HEK293 (cell line): ENCODE measurements around the gene ELL2.

Experiments
- CTCF ChIA-PET: fragments of 350-600 bp; formaldehyde crosslinking; extraction: SDS; loops from one replicate; lab custom pipeline; 2021; ENCODE audit warnings: antibody characterized with exemption; lab: Yijun Ruan, JAX
- POLR2A ChIA-PET: fragments of 300-600 bp; formaldehyde crosslinking; extraction: SDS; loops from one replicate; lab custom pipeline; 2020; ENCODE audit warnings: antibody characterized with exemption, inconsistent platforms; lab: Yijun Ruan, JAX
- H3K27ac ChIP-seq: fragments of 200-500 bp; sonication (Bioruptor generic); 2 replicates; pipeline ENCODE4 v1.5.1; 2014; ENCODE audit warnings: low read depth, low read length, control low read depth, inconsistent platforms; ENCODE audit errors: extremely low read depth
- H3K36me3 ChIP-seq, 2 experiments: fragments of 200-500 bp in 1 of 2; sonication (Bioruptor generic) in 1 of 2; 1 replicate in 1 of 2; 2 replicates in 1 of 2; pipeline ENCODE4 v1.5.1; 2014 to 2017; ENCODE audit warnings: inconsistent platforms in 2 of 2, low read length in 2 of 2; ENCODE audit not compliant: control insufficient read depth in 2 of 2, insufficient read depth in 1 of 2
- H3K4me1 ChIP-seq: fragments of 200-500 bp; sonication (Bioruptor generic); 2 replicates; pipeline ENCODE4 v1.5.1; 2014; ENCODE audit warnings: mild to moderate bottlenecking, low read length, inconsistent platforms; ENCODE audit not compliant: control insufficient read depth, insufficient read depth
- H3K4me3 ChIP-seq: 2 replicates; pipeline ENCODE4 v1.5.1; 2011; ENCODE audit warnings: low read depth, mild to moderate bottlenecking, control low read depth, low read length, moderate library complexity
- H3K9me3 ChIP-seq: fragments of 200-500 bp; sonication (Bioruptor generic); 2 replicates; pipeline ENCODE4 v1.5.1; 2014; ENCODE audit warnings: low read depth, low read length, inconsistent platforms; ENCODE audit not compliant: control insufficient read depth, insufficient read depth
- GLI2 ChIP-seq: fragments of 450-650 bp; formaldehyde crosslinking; IDR thresholded peaks from 2 replicates; pipeline ENCODE4; 2017; ENCODE audit warnings: missing biosample characterization, missing genetic modification characterization, low read depth, borderline replicate concordance
- IKZF3 ChIP-seq: fragments of 450-650 bp; IDR thresholded peaks from 2 replicates; pipeline ENCODE4 v1.5.0; 2018; ENCODE audit warnings: missing biosample characterization, mild to moderate bottlenecking, missing genetic modification characterization, moderate library complexity
- OSR2 ChIP-seq: fragments of 450-650 bp; formaldehyde crosslinking; IDR thresholded peaks from 2 replicates; pipeline ENCODE4 v1.5.1; 2016; ENCODE audit warnings: missing biosample characterization, missing genetic modification characterization
- PRDM1 ChIP-seq: fragments of 450-650 bp; formaldehyde crosslinking; IDR thresholded peaks from 2 replicates; pipeline ENCODE4; 2016; ENCODE audit warnings: missing biosample characterization, missing genetic modification characterization
- SP7 ChIP-seq: fragments of 450-650 bp; formaldehyde crosslinking; IDR thresholded peaks from 2 replicates; pipeline ENCODE4 v1.5.1; 2016; ENCODE audit warnings: missing biosample characterization, missing genetic modification characterization
- ZFP37 ChIP-seq: fragments of 450-650 bp; formaldehyde crosslinking; IDR thresholded peaks from 2 replicates; pipeline ENCODE4 v1.5.1; 2016; ENCODE audit warnings: missing biosample characterization, missing genetic modification characterization
- ZIC2 ChIP-seq: fragments of 450-650 bp; formaldehyde crosslinking; IDR thresholded peaks from 2 replicates; pipeline ENCODE4 v1.5.1; 2016; ENCODE audit warnings: missing biosample characterization, missing genetic modification characterization
- ZNF146 ChIP-seq: fragments of 450-650 bp; formaldehyde crosslinking; IDR thresholded peaks from 2 replicates; pipeline ENCODE4 v1.5.1; 2016; ENCODE audit warnings: missing biosample characterization, missing genetic modification characterization
- ZNF548 ChIP-seq: fragments of 450-650 bp; formaldehyde crosslinking; IDR thresholded peaks from 2 replicates; pipeline ENCODE4 v1.5.1; 2016; ENCODE audit warnings: missing biosample characterization, missing genetic modification characterization
- ZNF596 ChIP-seq: fragments of 450-650 bp; IDR thresholded peaks from 2 replicates; pipeline ENCODE4 v1.5.0; 2018; ENCODE audit warnings: missing biosample characterization, mild to moderate bottlenecking, missing genetic modification characterization, moderate library complexity
- ZNF830 ChIP-seq: fragments of 450-650 bp; IDR thresholded peaks from 2 replicates; pipeline ENCODE4 v1.5.0; 2018; ENCODE audit warnings: missing biosample characterization, missing genetic modification characterization, low read depth, mild to moderate bottlenecking, moderate library complexity
- ZNF843 ChIP-seq: fragments of 450-650 bp; formaldehyde crosslinking; IDR thresholded peaks from 2 replicates; pipeline ENCODE4 v1.5.1; 2016; ENCODE audit warnings: missing biosample characterization, missing genetic modification characterization
- TF ChIP-seq, protein P1 (sequence below): fragments of 450-650 bp; formaldehyde crosslinking; IDR thresholded peaks from 2 replicates; pipeline ENCODE4 v1.5.1; 2016; ENCODE audit warnings: missing biosample characterization, missing genetic modification characterization
- TF ChIP-seq, protein P2 (sequence below): fragments of 450-650 bp; formaldehyde crosslinking; conservative IDR thresholded peaks from 2 replicates; pipeline ENCODE4 v1.5.1; 2016; ENCODE audit warnings: low read depth, missing biosample characterization, missing genetic modification characterization
- TF ChIP-seq, protein P3 (sequence below): fragments of 450-650 bp; formaldehyde crosslinking; IDR thresholded peaks from 2 replicates; pipeline ENCODE4 v1.5.1; 2017; ENCODE audit warnings: missing biosample characterization, missing genetic modification characterization
- TF ChIP-seq, protein P4 (sequence below): fragments of 450-650 bp; formaldehyde crosslinking; optimal IDR thresholded peaks from 2 replicates; pipeline ENCODE3; 2016; ENCODE audit warnings: missing biosample characterization, mild to moderate bottlenecking, missing genetic modification characterization
- TF ChIP-seq, protein P5 (sequence below): fragments of 450-650 bp; formaldehyde crosslinking; IDR thresholded peaks from 2 replicates; pipeline ENCODE4 v1.5.1; 2016; ENCODE audit warnings: missing biosample characterization, missing genetic modification characterization, low read depth

Gene ELL2

DNA sequence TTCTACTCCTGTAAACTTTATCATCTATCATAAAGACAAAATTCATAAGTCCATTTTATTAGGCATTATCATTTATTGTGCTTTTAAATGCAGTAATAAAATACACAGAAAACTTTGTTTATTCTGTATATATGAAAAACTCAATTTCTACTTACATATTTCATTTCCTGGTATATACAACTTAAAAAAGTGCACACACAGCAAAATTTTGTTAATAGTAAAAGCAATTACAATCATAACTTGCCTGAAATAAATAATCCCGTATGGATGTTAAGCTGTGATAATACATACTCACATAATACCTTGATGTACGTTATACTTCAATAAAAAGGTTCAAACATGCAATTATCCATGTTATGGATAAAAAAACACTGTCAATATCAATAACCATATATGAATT is 19.2 kb downstream of the ELL2 start (continued):
- TF ChIP-seq PRDM1 (no peak), ZNF146 (tag by site-specific recombination) (no peak), ZNF830 (tag by site-specific recombination) (no peak), ZNF843 (tag by site-specific recombination) (no peak), ZNF596 (tag by site-specific recombination) (no peak), ZFP37 (no peak), ZIC2 (tag by site-specific recombination) (no peak)
- TF ChIP-seq, protein P1, sequence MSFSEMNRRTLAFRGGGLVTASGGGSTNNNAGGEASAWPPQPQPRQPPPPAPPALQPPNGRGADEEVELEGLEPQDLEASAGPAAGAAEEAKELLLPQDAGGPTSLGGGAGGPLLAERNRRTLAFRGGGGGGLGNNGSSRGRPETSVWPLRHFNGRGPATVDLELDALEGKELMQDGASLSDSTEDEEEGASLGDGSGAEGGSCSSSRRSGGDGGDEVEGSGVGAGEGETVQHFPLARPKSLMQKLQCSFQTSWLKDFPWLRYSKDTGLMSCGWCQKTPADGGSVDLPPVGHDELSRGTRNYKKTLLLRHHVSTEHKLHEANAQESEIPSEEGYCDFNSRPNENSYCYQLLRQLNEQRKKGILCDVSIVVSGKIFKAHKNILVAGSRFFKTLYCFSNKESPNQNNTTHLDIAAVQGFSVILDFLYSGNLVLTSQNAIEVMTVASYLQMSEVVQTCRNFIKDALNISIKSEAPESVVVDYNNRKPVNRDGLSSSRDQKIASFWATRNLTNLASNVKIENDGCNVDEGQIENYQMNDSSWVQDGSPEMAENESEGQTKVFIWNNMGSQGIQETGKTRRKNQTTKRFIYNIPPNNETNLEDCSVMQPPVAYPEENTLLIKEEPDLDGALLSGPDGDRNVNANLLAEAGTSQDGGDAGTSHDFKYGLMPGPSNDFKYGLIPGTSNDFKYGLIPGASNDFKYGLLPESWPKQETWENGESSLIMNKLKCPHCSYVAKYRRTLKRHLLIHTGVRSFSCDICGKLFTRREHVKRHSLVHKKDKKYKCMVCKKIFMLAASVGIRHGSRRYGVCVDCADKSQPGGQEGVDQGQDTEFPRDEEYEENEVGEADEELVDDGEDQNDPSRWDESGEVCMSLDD = no peak
- TF ChIP-seq, protein P2, sequence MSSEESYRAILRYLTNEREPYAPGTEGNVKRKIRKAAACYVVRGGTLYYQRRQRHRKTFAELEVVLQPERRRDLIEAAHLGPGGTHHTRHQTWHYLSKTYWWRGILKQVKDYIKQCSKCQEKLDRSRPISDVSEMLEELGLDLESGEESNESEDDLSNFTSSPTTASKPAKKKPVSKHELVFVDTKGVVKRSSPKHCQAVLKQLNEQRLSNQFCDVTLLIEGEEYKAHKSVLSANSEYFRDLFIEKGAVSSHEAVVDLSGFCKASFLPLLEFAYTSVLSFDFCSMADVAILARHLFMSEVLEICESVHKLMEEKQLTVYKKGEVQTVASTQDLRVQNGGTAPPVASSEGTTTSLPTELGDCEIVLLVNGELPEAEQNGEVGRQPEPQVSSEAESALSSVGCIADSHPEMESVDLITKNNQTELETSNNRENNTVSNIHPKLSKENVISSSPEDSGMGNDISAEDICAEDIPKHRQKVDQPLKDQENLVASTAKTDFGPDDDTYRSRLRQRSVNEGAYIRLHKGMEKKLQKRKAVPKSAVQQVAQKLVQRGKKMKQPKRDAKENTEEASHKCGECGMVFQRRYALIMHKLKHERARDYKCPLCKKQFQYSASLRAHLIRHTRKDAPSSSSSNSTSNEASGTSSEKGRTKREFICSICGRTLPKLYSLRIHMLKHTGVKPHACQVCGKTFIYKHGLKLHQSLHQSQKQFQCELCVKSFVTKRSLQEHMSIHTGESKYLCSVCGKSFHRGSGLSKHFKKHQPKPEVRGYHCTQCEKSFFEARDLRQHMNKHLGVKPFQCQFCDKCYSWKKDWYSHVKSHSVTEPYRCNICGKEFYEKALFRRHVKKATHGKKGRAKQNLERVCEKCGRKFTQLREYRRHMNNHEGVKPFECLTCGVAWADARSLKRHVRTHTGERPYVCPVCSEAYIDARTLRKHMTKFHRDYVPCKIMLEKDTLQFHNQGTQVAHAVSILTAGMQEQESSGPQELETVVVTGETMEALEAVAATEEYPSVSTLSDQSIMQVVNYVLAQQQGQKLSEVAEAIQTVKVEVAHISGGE = no peak

DNA sequence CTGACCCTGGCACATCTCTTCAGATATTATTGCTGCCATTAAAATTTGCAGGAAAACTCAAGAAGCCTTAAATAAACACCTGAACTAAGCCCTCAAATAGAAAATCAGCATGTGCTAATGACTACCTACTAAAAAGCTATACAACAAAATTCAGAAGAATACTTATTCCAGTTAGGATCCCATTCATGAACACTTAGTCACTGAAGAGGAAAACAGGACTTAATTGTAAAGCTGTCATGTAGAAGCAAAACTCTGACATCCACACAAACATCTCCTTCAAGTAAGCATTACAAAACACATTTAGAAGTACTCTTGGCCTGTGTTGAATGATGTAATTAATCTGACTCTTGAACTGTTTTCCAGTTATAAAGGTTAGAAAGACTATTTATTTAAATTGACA is 19.9 kb downstream of the ELL2 start:
- TF ChIP-seq, protein P3, sequence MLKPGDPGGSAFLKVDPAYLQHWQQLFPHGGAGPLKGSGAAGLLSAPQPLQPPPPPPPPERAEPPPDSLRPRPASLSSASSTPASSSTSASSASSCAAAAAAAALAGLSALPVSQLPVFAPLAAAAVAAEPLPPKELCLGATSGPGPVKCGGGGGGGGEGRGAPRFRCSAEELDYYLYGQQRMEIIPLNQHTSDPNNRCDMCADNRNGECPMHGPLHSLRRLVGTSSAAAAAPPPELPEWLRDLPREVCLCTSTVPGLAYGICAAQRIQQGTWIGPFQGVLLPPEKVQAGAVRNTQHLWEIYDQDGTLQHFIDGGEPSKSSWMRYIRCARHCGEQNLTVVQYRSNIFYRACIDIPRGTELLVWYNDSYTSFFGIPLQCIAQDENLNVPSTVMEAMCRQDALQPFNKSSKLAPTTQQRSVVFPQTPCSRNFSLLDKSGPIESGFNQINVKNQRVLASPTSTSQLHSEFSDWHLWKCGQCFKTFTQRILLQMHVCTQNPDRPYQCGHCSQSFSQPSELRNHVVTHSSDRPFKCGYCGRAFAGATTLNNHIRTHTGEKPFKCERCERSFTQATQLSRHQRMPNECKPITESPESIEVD (tag by site-specific recombination) = peak; percentile 98
- TF ChIP-seq, protein P4, sequence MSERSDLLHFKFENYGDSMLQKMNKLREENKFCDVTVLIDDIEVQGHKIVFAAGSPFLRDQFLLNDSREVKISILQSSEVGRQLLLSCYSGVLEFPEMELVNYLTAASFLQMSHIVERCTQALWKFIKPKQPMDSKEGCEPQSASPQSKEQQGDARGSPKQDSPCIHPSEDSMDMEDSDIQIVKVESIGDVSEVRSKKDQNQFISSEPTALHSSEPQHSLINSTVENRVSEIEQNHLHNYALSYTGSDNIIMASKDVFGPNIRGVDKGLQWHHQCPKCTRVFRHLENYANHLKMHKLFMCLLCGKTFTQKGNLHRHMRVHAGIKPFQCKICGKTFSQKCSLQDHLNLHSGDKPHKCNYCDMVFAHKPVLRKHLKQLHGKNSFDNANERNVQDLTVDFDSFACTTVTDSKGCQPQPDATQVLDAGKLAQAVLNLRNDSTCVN (tag by site-specific recombination) = no peak
- TF ChIP-seq ZNF548 (tag by site-specific recombination) (no peak), SP7 (tag by site-specific recombination) (peak; percentile 76), OSR2 (tag by site-specific recombination) (peak; percentile 46), IKZF3 (tag by site-specific recombination) (0 out of 2 replicates have a peak, but pooled peaks have one; percentile 14), GLI2 (no peak)
- TF ChIP-seq, protein P5, sequence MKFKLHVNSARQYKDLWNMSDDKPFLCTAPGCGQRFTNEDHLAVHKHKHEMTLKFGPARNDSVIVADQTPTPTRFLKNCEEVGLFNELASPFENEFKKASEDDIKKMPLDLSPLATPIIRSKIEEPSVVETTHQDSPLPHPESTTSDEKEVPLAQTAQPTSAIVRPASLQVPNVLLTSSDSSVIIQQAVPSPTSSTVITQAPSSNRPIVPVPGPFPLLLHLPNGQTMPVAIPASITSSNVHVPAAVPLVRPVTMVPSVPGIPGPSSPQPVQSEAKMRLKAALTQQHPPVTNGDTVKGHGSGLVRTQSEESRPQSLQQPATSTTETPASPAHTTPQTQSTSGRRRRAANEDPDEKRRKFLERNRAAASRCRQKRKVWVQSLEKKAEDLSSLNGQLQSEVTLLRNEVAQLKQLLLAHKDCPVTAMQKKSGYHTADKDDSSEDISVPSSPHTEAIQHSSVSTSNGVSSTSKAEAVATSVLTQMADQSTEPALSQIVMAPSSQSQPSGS (tag by site-specific recombination) = peak; percentile 82
- Histone ChIP-seq H3K27ac (no peak overlapping the region), H3K36me3 (no peaks in the 10 kb centered on the region), H3K9me3 (no peaks in the 10 kb centered on the region), H3K4me3 (no peak overlapping the region), H3K4me1 (peaks cover 13% of the 10 kb centered on the region)
- POLR2A ChIA-PET = no interaction called here
- CTCF ChIA-PET = interaction anchor here (1.2 kb wide), 1 partner anchor 394 kb away, joined by 4 read pairs; no protein-coding TSS in a partner anchor
